B cell (primary cell): ENCODE results near the gene DEFB112. TPM values are rescaled to one million over a fixed set of nuclear protein-coding genes. Genes with fewer than 3 reads are reported as not detected.

ENCODE experiments used
- ATAC-seq: fragments of 200-7000 bp; cut with Tn5 transposase; one replicate; pipeline ENCODE4 v1.10.0; 2021; ENCODE audit warnings: low read depth, mild to moderate bottlenecking, moderate number of reproducible peaks, moderate library complexity
- CTCF ChIA-PET: fragments of 350-600 bp; sonication (Branson Sonifier 250); formaldehyde crosslinking; loops from one replicate; lab custom pipeline; 2021; ENCODE audit warnings: antibody characterized with exemption, inconsistent platforms; lab: Charles Lee
- POLR2A ChIA-PET: fragments of 350-600 bp; sonication (Branson Sonifier 250); formaldehyde crosslinking; loops from one replicate; lab custom pipeline; 2021; ENCODE audit warnings: antibody characterized with exemption; lab: Charles Lee
- DNase-seq: peaks from one replicate; pipeline ENCODE4 v3.0.0; 2013
- H2AFZ ChIP-seq: 2 replicates; pipeline ENCODE4 v1.6.1; 2012; ENCODE audit warnings: mild to moderate bottlenecking, low read depth, low read length; ENCODE audit not compliant: insufficient read depth, poor library complexity, severe bottlenecking
- H3K27ac ChIP-seq, 2 donors: 1 replicate in 1 of 2; 2 replicates in 1 of 2; pipeline ENCODE4 v1.5.1; 2012 to 2013; ENCODE audit warnings: low read length in 2 of 2, mild to moderate bottlenecking in 2 of 2, moderate library complexity in 1 of 2
- H3K27me3 ChIP-seq, 4 experiments: fragments of 200-600 bp in 1 of 4; sonication (generic) in 1 of 4; replicated peaks in 1 of 4; 1 replicate in 2 of 4; 2 replicates in 2 of 4; pipeline versions ENCODE4 v1.6.1 to v1.7.0; 2013 to 2016; ENCODE audit warnings: low read length in 3 of 4, mild to moderate bottlenecking in 2 of 4, mixed read lengths in 1 of 4, moderate library complexity in 1 of 4; ENCODE audit not compliant: insufficient read depth in 4 of 4, control insufficient read depth in 3 of 4; ENCODE audit errors: control extremely low read depth in 1 of 4
- H3K36me3 ChIP-seq, 2 experiments: replicated peaks in 1 of 2; 1 replicate in 1 of 2; 2 replicates in 1 of 2; pipeline versions ENCODE4 v1.6.1 to v1.7.1; 2013; ENCODE audit warnings: low read length in 1 of 2; ENCODE audit not compliant: insufficient read depth in 2 of 2, control insufficient read depth in 1 of 2; ENCODE audit errors: control extremely low read depth in 1 of 2, extremely low read depth in 1 of 2
- H3K4me1 ChIP-seq, 2 donors: fragments of 200-600 bp in 1 of 2; sonication (generic) in 1 of 2; 1 replicate in 1 of 2; 2 replicates in 1 of 2; pipeline versions ENCODE4 v1.5.1 to v1.6.1; 2013 to 2017; ENCODE audit warnings: low read length in 2 of 2; ENCODE audit not compliant: control insufficient read depth in 2 of 2, insufficient read depth in 2 of 2
- H3K4me2 ChIP-seq: replicated peaks from 2 replicates; pipeline ENCODE3; 2012; ENCODE audit warnings: mild to moderate bottlenecking, low read depth, low read length; ENCODE audit not compliant: poor library complexity, severe bottlenecking
- H3K4me3 ChIP-seq, 5 experiments: fragments of 200-600 bp in 1 of 5; sonication (generic) in 1 of 5; 1 replicate in 3 of 5; 2 replicates in 2 of 5; pipeline versions ENCODE4 v1.5.1 to v1.7.0; 2011 to 2016; ENCODE audit warnings: low read length in 4 of 5, mild to moderate bottlenecking in 4 of 5, low read depth in 2 of 5, control low read depth in 1 of 5, moderate library complexity in 1 of 5; ENCODE audit not compliant: insufficient read depth in 1 of 5; ENCODE audit errors: control extremely low read depth in 1 of 5, extremely low read depth in 1 of 5
- H3K79me2 ChIP-seq: fragments of 200-600 bp; sonication (generic); one replicate; pipeline ENCODE4 v1.6.0; 2016; ENCODE audit warnings: low read length; ENCODE audit not compliant: control insufficient read depth, insufficient read depth
- H3K9ac ChIP-seq: fragments of 200-600 bp; sonication (generic); 2 replicates; pipeline ENCODE4 v1.6.1; 2017; ENCODE audit warnings: mild to moderate bottlenecking, low read length, moderate library complexity
- H3K9me3 ChIP-seq, 3 donors: one replicate each; pipeline versions ENCODE4 v1.6.1 to v1.7.1; 2013; ENCODE audit warnings: low read length in 2 of 3; ENCODE audit not compliant: control insufficient read depth in 2 of 3, insufficient read depth in 1 of 3; ENCODE audit errors: control extremely low read depth in 1 of 3
- H4K20me1 ChIP-seq: 2 replicates; pipeline ENCODE4 v1.6.0; 2012; ENCODE audit warnings: mild to moderate bottlenecking, low read length; ENCODE audit not compliant: insufficient read depth, control insufficient read depth, poor library complexity, severe bottlenecking
- H3K27ac Mint-ChIP-seq: one replicate; pipeline ENCODE4 v1.8.0; 2021; ENCODE audit warnings: mixed read lengths
- H3K27me3 Mint-ChIP-seq: one replicate; pipeline ENCODE4 v1.8.0; 2021; ENCODE audit warnings: mixed read lengths
- H3K4me1 Mint-ChIP-seq: one replicate; pipeline ENCODE4 v1.8.0; 2021; ENCODE audit warnings: mixed read lengths
- H3K4me3 Mint-ChIP-seq: one replicate; pipeline ENCODE4 v1.8.0; 2021; ENCODE audit warnings: mixed read lengths
- H3K9me3 Mint-ChIP-seq: one replicate; pipeline ENCODE4 v1.8.0; 2022; ENCODE audit warnings: mixed read lengths; ENCODE audit not compliant: insufficient read depth
- CTCF ChIP-seq: fragments of 200-600 bp; IDR thresholded peaks from one replicate; pipeline ENCODE4 v1.8.0; 2022; ENCODE audit warnings: antibody characterized with exemption, mild to moderate bottlenecking
- EZH2 ChIP-seq: IDR thresholded peaks from 2 replicates; pipeline ENCODE4 v1.6.1; 2012; ENCODE audit warnings: borderline replicate concordance, low read depth, mild to moderate bottlenecking, moderate library complexity, low read length; ENCODE audit not compliant: insufficient read depth, poor library complexity, severe bottlenecking
- WGBS: methylation state at CpG from one replicate; pipeline ENCODE4 v1.1.5; 2013; ENCODE audit warnings: missing lambda C conversion rate; ENCODE audit not compliant: insufficient coverage; 5-methylcytosine and 5-hydroxymethylcytosine counted together
- intact Hi-C: fragments of 100-400 bp; cut with micrococcal nuclease; formaldehyde crosslinking; loops from one replicate; pipeline ENCODE4 v1.10.0; 2022
- polyA plus RNA-seq: library from polyadenylated mRNA; depleted of rRNA; stranded (reverse); fragments of >200 nt; gene quantifications from 2 replicates; pipeline ENCODE4 v1.2.3, GENCODE V29; 2012
- total RNA-seq, 2 donors: library from RNA; stranded (reverse); fragments of 120-200 nt in 1 of 2; gene quantifications; 1 replicate in 1 of 2; 2 replicates in 1 of 2; pipeline versions ENCODE4 v1.2.3 to v1.2.4, GENCODE V29; 2013 to 2022

The DEFB112 gene
- total and polyA plus RNA-seq, 2 donors (not counting 1 experiment from before 2014, with no cell fraction given) = not detected

DNA sequence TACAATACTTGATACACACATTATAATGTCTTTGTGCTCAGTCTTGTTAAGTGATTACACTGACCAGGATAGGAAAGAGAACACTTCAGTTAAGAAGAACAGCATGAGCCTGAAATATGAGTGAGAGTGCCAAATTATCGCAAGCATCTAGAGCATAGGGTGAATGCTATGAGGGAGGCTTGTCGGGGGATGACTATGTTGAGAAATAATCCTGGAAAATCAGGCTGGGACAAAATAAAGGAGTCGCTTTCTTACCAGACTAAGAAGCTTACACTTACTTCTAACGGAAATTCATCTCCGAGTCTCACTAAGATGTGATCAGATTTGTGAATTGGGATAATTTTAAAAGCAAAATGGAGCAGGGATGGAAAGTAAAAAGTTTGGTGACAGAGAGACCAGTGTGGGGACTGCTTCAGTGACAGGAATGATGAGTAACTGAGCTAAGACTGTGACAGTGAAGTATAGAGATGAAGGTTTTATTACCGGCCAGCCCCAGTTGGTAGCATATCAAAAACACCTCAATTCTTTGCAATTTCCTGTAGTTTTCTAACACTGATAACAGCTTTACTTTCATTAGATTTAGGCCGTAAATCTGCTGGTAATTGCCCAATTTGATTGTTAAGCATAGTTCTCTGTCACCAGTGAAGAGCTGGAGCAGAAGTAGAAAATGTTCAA lies 48.4 kb upstream of the DEFB112 start:
- DNase-seq (no peak), ATAC-seq (no peak)
- no peak for TF ChIP-seq CTCF
- no peak for TF ChIP-seq EZH2
- H3K9me3 Mint-ChIP-seq = no peaks in the 10 kb centered on the region
- H3K27ac ChIP-seq = no peak overlapping the region
- no peaks in the 10 kb centered on the region for H3K36me3 ChIP-seq
- no peak overlapping the region for H3K4me3 Mint-ChIP-seq
- peaks cover 0 to 3% (median 0%) of the 10 kb centered on the region in 3 donors for H3K9me3 ChIP-seq
- no peaks in the 10 kb centered on the region for H3K79me2 ChIP-seq
- POLR2A ChIA-PET = no interaction called here
- H3K4me3 ChIP-seq = no peak overlapping the region
- WGBS = no CpG with 5 or more reads among the region's 7 CpGs
- no peaks in the 10 kb centered on the region for H3K4me1 Mint-ChIP-seq
- H3K27me3 Mint-ChIP-seq = no peaks in the 10 kb centered on the region
- H2AFZ ChIP-seq = no peak overlapping the region
- no peaks in the 10 kb centered on the region for H3K4me1 ChIP-seq
- H4K20me1 ChIP-seq = no peaks in the 10 kb centered on the region
- CTCF ChIA-PET = no interaction called here
- H3K27me3 ChIP-seq = no peaks in the 10 kb centered on the region
- intact Hi-C loops = no loop called here
- H3K4me2 ChIP-seq = no peak overlapping the region
- no peak overlapping the region for H3K27ac Mint-ChIP-seq
- no peak overlapping the region for H3K9ac ChIP-seq

DNA sequence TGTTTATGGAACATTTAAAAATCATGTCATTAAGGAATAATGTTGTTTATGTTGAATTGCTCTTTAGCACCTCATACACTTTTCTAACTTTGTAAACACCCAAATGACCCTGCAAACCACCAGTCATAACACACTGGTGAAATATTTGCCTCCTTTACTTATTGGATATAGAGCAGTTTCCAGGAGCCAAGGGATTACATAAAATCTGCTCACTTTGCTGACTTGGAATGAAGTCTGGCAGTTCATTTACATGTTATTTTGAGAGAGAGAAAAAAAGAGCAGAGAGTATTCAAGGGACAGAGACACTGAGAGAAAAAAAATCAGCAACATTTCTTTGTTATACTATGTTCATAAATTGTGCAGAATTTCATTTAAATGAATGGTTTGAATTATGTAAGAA lies 46.6 kb upstream of the DEFB112 start:
- Mint-ChIP-seq H3K4me1 (no peaks in the 10 kb centered on the region), H3K27me3 (no peaks in the 10 kb centered on the region), H3K4me3 (no peak overlapping the region), H3K27ac (no peak overlapping the region), H3K9me3 (no peaks in the 10 kb centered on the region)
- no peak overlapping the region for H3K4me2 ChIP-seq
- ChIA-PET CTCF (no interaction called here), POLR2A (no interaction called here)
- H2AFZ ChIP-seq = no peak overlapping the region
- ATAC-seq (no peak), DNase-seq (no peak)
- intact Hi-C loops = no loop called here
- TF ChIP-seq CTCF = no peak
- TF ChIP-seq EZH2 = no peak
- H3K4me3 ChIP-seq = no peak overlapping the region
- no peaks in the 10 kb centered on the region for H3K36me3 ChIP-seq
- no peaks in the 10 kb centered on the region for H3K9me3 ChIP-seq
- H3K4me1 ChIP-seq = no peaks in the 10 kb centered on the region
- no peaks in the 10 kb centered on the region for H3K79me2 ChIP-seq
- no peak overlapping the region for H3K27ac ChIP-seq
- no peaks in the 10 kb centered on the region for H4K20me1 ChIP-seq
- no peak overlapping the region for H3K9ac ChIP-seq
- no peaks in the 10 kb centered on the region for H3K27me3 ChIP-seq
